H1 (cell line): ENCODE data around the gene ADORA1. TPM values are rescaled to one million over a fixed set of nuclear protein-coding genes. Genes with fewer than 3 reads are reported as not detected.

Experiments
- CTCF ChIA-PET: fragments of 300-600 bp; sonication (Branson Sonifier 250); formaldehyde crosslinking; loops from one replicate; lab custom pipeline; 2021; ENCODE audit not compliant: partially characterized antibody; lab: Charles Lee
- POLR2A ChIA-PET: fragments of 300-600 bp; sonication (Branson Sonifier 250); formaldehyde crosslinking; loops from one replicate; lab custom pipeline; 2021; ENCODE audit warnings: inconsistent platforms; ENCODE audit not compliant: partially characterized antibody; lab: Charles Lee
- DNase-seq, 2 experiments: peaks; one replicate each; pipeline versions ENCODE4 v3.0.0 to v3.0.0-alpha.2; 2010 to 2022; ENCODE audit warnings: low spot score in 2 of 2, low read depth in 1 of 2, mixed read lengths in 1 of 2
- FAIRE-seq: peaks from 2 replicates; lab custom pipeline; 2011; peaks lifted over from hg19 to GRCh38; lab: Jason Lieb, UNC
- H2AFZ ChIP-seq: 2 replicates; pipeline ENCODE4 v1.8.1; 2012; ENCODE audit warnings: low read length, inconsistent platforms
- H2AK5ac ChIP-seq: 2 replicates; pipeline ENCODE4 v1.6.1; 2013; ENCODE audit warnings: low read depth, low read length
- H2BK120ac ChIP-seq: replicated peaks from 2 replicates; pipeline ENCODE3; 2013; ENCODE audit warnings: low read depth, low read length, inconsistent platforms
- H2BK12ac ChIP-seq: 2 replicates; pipeline ENCODE4 v1.6.1; 2013; ENCODE audit warnings: low read depth, low read length
- H2BK15ac ChIP-seq: 2 replicates; pipeline ENCODE4 v1.6.1; 2013; ENCODE audit warnings: low read length
- H2BK20ac ChIP-seq: 2 replicates; pipeline ENCODE4 v1.6.1; 2013; ENCODE audit warnings: low read length
- H2BK5ac ChIP-seq: 2 replicates; pipeline ENCODE4 v1.6.1; 2013; ENCODE audit warnings: low read depth, low read length
- H3K14ac ChIP-seq: 2 replicates; pipeline ENCODE4 v1.6.1; 2013; ENCODE audit warnings: inconsistent platforms; ENCODE audit not compliant: insufficient read length
- H3K18ac ChIP-seq: 2 replicates; pipeline ENCODE4 v1.6.1; 2013; ENCODE audit warnings: low read length; ENCODE audit errors: extremely low read depth
- H3K23ac ChIP-seq: 2 replicates; pipeline ENCODE4 v1.6.1; 2013; ENCODE audit warnings: inconsistent platforms; ENCODE audit not compliant: insufficient read length
- H3K23me2 ChIP-seq: 2 replicates; pipeline ENCODE4 v1.6.1; 2013; ENCODE audit warnings: low read depth, low read length
- H3K27ac ChIP-seq: 2 replicates; pipeline ENCODE4 v1.6.1; 2011; ENCODE audit warnings: low read depth, low read length, inconsistent platforms
- H3K27me3 ChIP-seq, 4 experiments: replicated peaks in 1 of 4; 1 replicate in 1 of 4; 2 replicates in 3 of 4; pipeline versions ENCODE4 v1.6.1 to v1.8.1; 2011 to 2013; ENCODE audit warnings: low read length in 3 of 4, mild to moderate bottlenecking in 3 of 4, inconsistent platforms in 2 of 4, mixed read lengths in 2 of 4, moderate library complexity in 1 of 4; ENCODE audit not compliant: control insufficient read depth in 3 of 4, insufficient read depth in 3 of 4; ENCODE audit errors: extremely low read depth in 1 of 4
- H3K36me3 ChIP-seq, 4 experiments: 2 replicates each; pipeline versions ENCODE4 v1.6.1 to v1.8.1; 2011 to 2013; ENCODE audit warnings: mild to moderate bottlenecking in 4 of 4, low read length in 3 of 4, moderate library complexity in 2 of 4, control low read depth in 1 of 4, inconsistent platforms in 1 of 4; ENCODE audit not compliant: insufficient read depth in 4 of 4, control insufficient read depth in 2 of 4
- H3K4ac ChIP-seq: replicated peaks from 2 replicates; pipeline ENCODE3; 2013; ENCODE audit warnings: low read length, low read depth, mixed read lengths, inconsistent platforms; ENCODE audit not compliant: insufficient read length
- H3K4me1 ChIP-seq, 4 experiments: replicated peaks in 1 of 4; 1 replicate in 1 of 4; 2 replicates in 3 of 4; pipeline versions ENCODE4 v1.6.1 to v1.8.1; 2011 to 2013; ENCODE audit warnings: low read length in 3 of 4, inconsistent platforms in 2 of 4, mixed read lengths in 1 of 4; ENCODE audit not compliant: insufficient read depth in 4 of 4, control insufficient read depth in 3 of 4
- H3K4me2 ChIP-seq, 2 experiments: 2 replicates each; pipeline versions ENCODE4 v1.6.1 to v1.8.1; 2011 to 2013; ENCODE audit warnings: low read depth in 2 of 2, low read length in 2 of 2, control low read depth in 1 of 2, inconsistent platforms in 1 of 2, mild to moderate bottlenecking in 1 of 2; ENCODE audit not compliant: insufficient read depth in 1 of 2
- H3K4me3 ChIP-seq, 4 experiments: fragments of 200-600, 300-600 bp in 1 of 4; sonication (generic), shearing (Covaris generic), sonication (Bioruptor Twin) in 1 of 4; 2 replicates each; pipeline versions ENCODE4 v1.5.1 to v1.8.1; 2011 to 2016; ENCODE audit warnings: low read length in 4 of 4, low read depth in 3 of 4, control low read depth in 2 of 4, inconsistent platforms in 2 of 4, mild to moderate bottlenecking in 2 of 4, mixed read lengths in 1 of 4, moderate library complexity in 1 of 4; ENCODE audit not compliant: insufficient read depth in 2 of 4; ENCODE audit errors: extremely low read depth in 1 of 4
- H3K56ac ChIP-seq: replicated peaks from 2 replicates; pipeline ENCODE3; 2013; ENCODE audit warnings: low read depth, mild to moderate bottlenecking, mixed read lengths, low read length, inconsistent platforms; ENCODE audit not compliant: insufficient read length
- H3K79me1 ChIP-seq: 2 replicates; pipeline ENCODE4 v1.6.1; 2013; ENCODE audit warnings: low read depth, low read length, control low read depth
- H3K79me2 ChIP-seq, 2 experiments: 2 replicates each; pipeline versions ENCODE4 v1.6.1 to v1.8.1; 2012 to 2013; ENCODE audit warnings: low read length in 2 of 2, mild to moderate bottlenecking in 2 of 2, inconsistent platforms in 1 of 2; ENCODE audit not compliant: insufficient read depth in 2 of 2, control insufficient read depth in 1 of 2
- H3K9ac ChIP-seq, 4 experiments: replicated peaks in 1 of 4; 1 replicate in 1 of 4; 2 replicates in 3 of 4; pipeline versions ENCODE4 v1.6.1 to v1.8.1; 2011 to 2013; ENCODE audit warnings: low read depth in 3 of 4, low read length in 3 of 4, control low read depth in 2 of 4, mild to moderate bottlenecking in 2 of 4, moderate library complexity in 2 of 4, inconsistent platforms in 1 of 4; ENCODE audit errors: extremely low read depth in 1 of 4
- H3K9me3 ChIP-seq, 2 experiments: 2 replicates each; pipeline versions ENCODE4 v1.6.1 to v1.8.1; 2012 to 2013; ENCODE audit warnings: mild to moderate bottlenecking in 2 of 2, moderate library complexity in 2 of 2, control low read depth in 1 of 2, inconsistent platforms in 1 of 2, low read depth in 1 of 2, low read length in 1 of 2, mixed read lengths in 1 of 2; ENCODE audit not compliant: insufficient read depth in 2 of 2
- H4K20me1 ChIP-seq, 2 experiments: replicated peaks in 1 of 2; 2 replicates each; pipeline versions ENCODE3 to v1.8.1; 2011 to 2013; ENCODE audit warnings: inconsistent platforms in 2 of 2, low read length in 2 of 2, mild to moderate bottlenecking in 1 of 2; ENCODE audit not compliant: insufficient read depth in 2 of 2, control insufficient read depth in 1 of 2
- H4K5ac ChIP-seq: 2 replicates; pipeline ENCODE4 v1.6.1; 2013; ENCODE audit warnings: low read length, low read depth, mixed read lengths, inconsistent platforms; ENCODE audit not compliant: insufficient read length
- H4K8ac ChIP-seq: 2 replicates; pipeline ENCODE4 v1.8.0; 2013; ENCODE audit warnings: mild to moderate bottlenecking, moderate library complexity, low read length, inconsistent platforms; ENCODE audit not compliant: insufficient read depth; ENCODE audit errors: extremely low read depth
- H4K91ac ChIP-seq: replicated peaks from 2 replicates; pipeline ENCODE3; 2013; ENCODE audit warnings: low read length, mixed read lengths, inconsistent platforms; ENCODE audit not compliant: insufficient read length
- ASH2L ChIP-seq: fragments of 200-600, 300-600 bp; sonication (generic); IDR thresholded peaks from one replicate; pipeline ENCODE4 v1.7.1; 2017; ENCODE audit warnings: low read length
- USF2 ChIP-seq: IDR thresholded peaks from 2 replicates; pipeline ENCODE4 v1.6.1; 2011; ENCODE audit warnings: low read length, improper control_type of control experiment
- polyA plus RNA-seq, 7 experiments: library from polyadenylated mRNA; depleted of rRNA in 3 of 7; stranded (reverse) in 5 of 7; unstranded in 2 of 7; fragments of >200 nt in 5 of 7; fragments of 200-250 nt in 2 of 7; gene quantifications; 1 replicate in 5 of 7; 2 replicates in 1 of 7; 4 replicates in 1 of 7; pipeline versions ENCODE4 v1.2.1 to v1.2.3, GENCODE V29; 2011 to 2013; ENCODE audit warnings: missing spikeins in 2 of 7, mixed read lengths in 2 of 7
- total RNA-seq: library from RNA; stranded (reverse); fragmentation: NEBNext Ultra II Directional; extraction: Animal tissue kit (Norgen Biotek cat#: 25700); gene quantifications from 2 replicates; pipeline ENCODE4 v1.2.1, GENCODE V29; 2021

The ADORA1 gene
- total and polyA plus RNA-seq, 2 of the 8 experiments (the other 6 are each of a cell fraction or from before 2014, with no cell fraction given), result 3.3 to 6.7 TPM

- H4K91ac ChIP-seq, result no peak overlapping the region
- no peak overlapping the region for H3K4ac ChIP-seq
- H3K23me2 ChIP-seq, result no peaks in the 10 kb centered on the region
- H3K18ac ChIP-seq, result no peak overlapping the region
- no peak overlapping the region for H2BK5ac ChIP-seq
- no peak overlapping the region for H2AK5ac ChIP-seq
- H4K8ac ChIP-seq, result no peak overlapping the region
- CTCF ChIA-PET, result interaction anchor here (5.8 kb wide), 1 partner anchor 65 kb away, joined by 40 read pairs; no protein-coding TSS in a partner anchor
- H3K36me3 ChIP-seq, result no peaks in the 10 kb centered on the region
- H3K79me1 ChIP-seq, result no peaks in the 10 kb centered on the region
- no peak overlapping the region for H2BK120ac ChIP-seq
- H3K9me3 ChIP-seq, result 0 out of 4 replicates have a peak, but pooled peaks cover 0 to 4% of the 10 kb centered on the region in 2 experiments
- H4K5ac ChIP-seq, result no peak overlapping the region
- H3K27ac ChIP-seq, result no peak overlapping the region
- H4K20me1 ChIP-seq, result no peaks in the 10 kb centered on the region
- H3K27me3 ChIP-seq, result peaks cover 0 to 2% (median 0%) of the 10 kb centered on the region in 4 experiments; a peak in 1 of 7 replicates
- H2BK12ac ChIP-seq, result no peak overlapping the region
- POLR2A ChIA-PET, result no interaction called here
- H3K79me2 ChIP-seq, result no peaks in the 10 kb centered on the region
- no peak overlapping the region for H2AFZ ChIP-seq
- H2BK15ac ChIP-seq, result no peak overlapping the region
- no peak overlapping the region for H2BK20ac ChIP-seq
- H3K9ac ChIP-seq, result no peak overlapping the region
- H3K4me1 ChIP-seq, result no peaks in the 10 kb centered on the region
- no peak overlapping the region for H3K4me2 ChIP-seq
- FAIRE-seq (no peak), DNase-seq (no peak)
- no peak overlapping the region for H3K14ac ChIP-seq
- H3K56ac ChIP-seq, result no peak overlapping the region
- TF ChIP-seq ASH2L (no peak), USF2 (no peak)
- H3K23ac ChIP-seq, result no peak overlapping the region
- H3K4me3 ChIP-seq, result no peak overlapping the region
These were observed 22.6 kb upstream of the ADORA1 start for GRCh38 chr1:203104789-203105390.
